Stimulated activated CD8-positive, alpha-beta memory T cell treated with anti-CD3 and anti-CD28 coated beads, Interleukin-15, amount 100 ng/mL, for 4 hours (primary cell): ENCODE results near the gene RASA2.
"Not testable (repeated sequence)": the region's sequence is repeated elsewhere in the genome, so short reads cannot be mapped to it uniquely, and the experiment has no call there.

Experiments used
- DNase-seq, 2 donors: peaks; one replicate each; pipeline ENCODE4 v3.0.0-alpha.2; 2020; ENCODE audit warnings: low read depth in 2 of 2

The RASA2 gene

GRCh38 chr3:141575879-141576743, 89.3 kb downstream of the RASA2 start:
- no peak for DNase-seq

- no peak for DNase-seq
Observed at GRCh38 chr3:141576744-141577052, 89.9 kb downstream of the RASA2 start.

GRCh38 chr3:141578202-141578973, 91.6 kb downstream of the RASA2 start:
- DNase-seq: no peak

- no peak for DNase-seq
Observed at GRCh38 chr3:141594357-141594756, 107.5 kb downstream of the RASA2 start.

GRCh38 chr3:141597931-141598330, 111.1 kb downstream of the RASA2 start:
- no peak for DNase-seq

GRCh38 chr3:141600331-141600730, 113.5 kb downstream of the RASA2 start:
- DNase-seq: no peak

GRCh38 chr3:141602706-141603105, 115.9 kb downstream of the RASA2 start:
- DNase-seq: no peak

- no peak for DNase-seq
Observed at GRCh38 chr3:141603473-141604035, 116.7 kb downstream of the RASA2 start.

- DNase-seq: no peak
Observed at GRCh38 chr3:141605883-141606282, 119.1 kb downstream of the RASA2 start.

- DNase-seq: no peak
Observed at GRCh38 chr3:141608438-141608837, 121.6 kb downstream of the RASA2 start.

- no peak for DNase-seq
Observed at GRCh38 chr3:141610939-141611338, 124.1 kb downstream of the RASA2 start.

- DNase-seq: no peak
Observed at GRCh38 chr3:141618103-141618910, 131.5 kb downstream of the RASA2 start.

GRCh38 chr3:141618938-141619337, 132.1 kb downstream of the RASA2 start:
- no peak for DNase-seq

GRCh38 chr3:141619450-141619849, 132.6 kb downstream of the RASA2 start:
- no peak for DNase-seq

GRCh38 chr3:141623691-141624090, 136.9 kb downstream of the RASA2 start:
- DNase-seq: no peak

- DNase-seq: no peak
Observed at GRCh38 chr3:141625506-141625905, 138.7 kb downstream of the RASA2 start.

GRCh38 chr3:141628334-141628733, 141.5 kb downstream of the RASA2 start:
- not testable (repeated sequence) for DNase-seq

GRCh38 chr3:141628868-141629441, 142.1 kb downstream of the RASA2 start:
- DNase-seq: not testable (repeated sequence)

- DNase-seq: no peak
Observed at GRCh38 chr3:141629976-141630375, 143.1 kb downstream of the RASA2 start.

- DNase-seq: no peak
Observed at GRCh38 chr3:141632779-141633374, 146.1 kb downstream of the RASA2 start.

GRCh38 chr3:141642215-141642614, 155.4 kb downstream of the RASA2 start:
- DNase-seq: no peak
